ENCODE results near the gene GPAM.
"Not testable (repeated sequence)": the region's sequence is repeated elsewhere in the genome, so short reads cannot be mapped to it uniquely, and the experiment has no call there.

GPAM gene

GRCh38 chr10:112214298-112214926 lies 30.8 kb upstream of the GPAM start:
- no peak for DNase-seq

GRCh38 chr10:112213836-112214235 lies 30.3 kb upstream of the GPAM start:
- no peak for DNase-seq

GRCh38 chr10:112213098-112213823 lies 29.7 kb upstream of the GPAM start:
- DNase-seq = no peak

- no peak for DNase-seq
These were observed 27.1 kb upstream of the GPAM start for GRCh38 chr10:112210666-112211065.

GRCh38 chr10:112209684-112210131 lies 26.1 kb upstream of the GPAM start:
- no peak for DNase-seq

GRCh38 chr10:112208997-112209396 lies 25.4 kb upstream of the GPAM start:
- no peak for DNase-seq

- no peak for DNase-seq
These were observed 24.7 kb upstream of the GPAM start for GRCh38 chr10:112208292-112208691.

- no peak for DNase-seq
These were observed 19.9 kb upstream of the GPAM start for GRCh38 chr10:112203328-112204076.

GRCh38 chr10:112202561-112203241 lies 19.1 kb upstream of the GPAM start:
- no peak for DNase-seq

GRCh38 chr10:112202076-112202475 lies 18.5 kb upstream of the GPAM start:
- no peak for DNase-seq

- DNase-seq = no peak
These were observed 17.8 kb upstream of the GPAM start for GRCh38 chr10:112201334-112201733.

GRCh38 chr10:112200259-112200658 lies 16.7 kb upstream of the GPAM start:
- not testable (repeated sequence) for DNase-seq

- not testable (repeated sequence) for DNase-seq
These were observed 14.1 kb upstream of the GPAM start for GRCh38 chr10:112197662-112198061.

GRCh38 chr10:112195224-112195623 lies 11.7 kb upstream of the GPAM start:
- no peak for DNase-seq

GRCh38 chr10:112191791-112192190 lies 8.2 kb upstream of the GPAM start:
- DNase-seq = no peak

GRCh38 chr10:112191041-112191590 lies 7.6 kb upstream of the GPAM start:
- DNase-seq = no peak

- DNase-seq = no peak
These were observed 5.9 kb upstream of the GPAM start for GRCh38 chr10:112189465-112189864.

- no peak for DNase-seq
These were observed 4.0 kb upstream of the GPAM start for GRCh38 chr10:112187527-112187926.

- no peak for DNase-seq
These were observed 2.4 kb upstream of the GPAM start for GRCh38 chr10:112185959-112186358.

- DNase-seq = no peak
These were observed 814 bp upstream of the GPAM start for GRCh38 chr10:112184379-112184778.

GRCh38 chr10:112184052-112184371 lies 447 bp upstream of the GPAM start:
- DNase-seq = no peak

GRCh38 chr10:112182784-112183328 lies 709 bp downstream of the GPAM start:
- no peak for DNase-seq

GRCh38 chr10:112177247-112177646 lies 6.3 kb downstream of the GPAM start:
- DNase-seq = no peak

All from activated gamma-delta T cell (primary cell).